HS-5 (cell line): ENCODE measurements around the gene ZNF106.

Experiments used
- DNase-seq: peaks from one replicate; pipeline ENCODE4 v3.0.0-alpha.2; 2012; ENCODE audit warnings: low read depth

Gene ZNF106

GRCh38 chr15:42405863-42406482 lies 85.0 kb downstream of the ZNF106 start:
- no peak for DNase-seq

- DNase-seq, result no peak
Observed at GRCh38 chr15:42404461-42405235, 86.3 kb downstream of the ZNF106 start.

- no peak for DNase-seq
Observed at GRCh38 chr15:42403389-42403788, 87.6 kb downstream of the ZNF106 start.

- DNase-seq, result no peak
Observed at GRCh38 chr15:42402455-42403205, 88.3 kb downstream of the ZNF106 start.

- no peak for DNase-seq
Observed at GRCh38 chr15:42401544-42402454, 89.1 kb downstream of the ZNF106 start.

- DNase-seq, result no peak
Observed at GRCh38 chr15:42395838-42396237, 95.1 kb downstream of the ZNF106 start.

GRCh38 chr15:42394106-42394505 lies 96.8 kb downstream of the ZNF106 start:
- no peak for DNase-seq

- no peak for DNase-seq
Observed at GRCh38 chr15:42392309-42393024, 98.5 kb downstream of the ZNF106 start.

GRCh38 chr15:42387603-42388002 lies 103.3 kb downstream of the ZNF106 start:
- no peak for DNase-seq

- DNase-seq, result no peak
Observed at GRCh38 chr15:42385980-42386700, 104.8 kb downstream of the ZNF106 start.

GRCh38 chr15:42385206-42385979 lies 105.5 kb downstream of the ZNF106 start:
- no peak for DNase-seq

GRCh38 chr15:42384597-42384996 lies 106.3 kb downstream of the ZNF106 start:
- no peak for DNase-seq

GRCh38 chr15:42378011-42378410 lies 112.9 kb downstream of the ZNF106 start:
- no peak for DNase-seq

GRCh38 chr15:42375941-42376340 lies 115.0 kb downstream of the ZNF106 start:
- DNase-seq, result no peak

- DNase-seq, result no peak
Observed at GRCh38 chr15:42375252-42375651, 115.7 kb downstream of the ZNF106 start.

GRCh38 chr15:42374810-42375209 lies 116.1 kb downstream of the ZNF106 start:
- DNase-seq, result no peak

GRCh38 chr15:42373936-42374335 lies 117.0 kb downstream of the ZNF106 start:
- DNase-seq, result no peak

- DNase-seq, result no peak
Observed at GRCh38 chr15:42373274-42373673, 117.7 kb downstream of the ZNF106 start.

GRCh38 chr15:42371096-42371495 lies 119.8 kb downstream of the ZNF106 start:
- no peak for DNase-seq

- no peak for DNase-seq
Observed at GRCh38 chr15:42368096-42368495, 122.8 kb downstream of the ZNF106 start.
